Measurements from ENCODE around the gene SPATA13.

DNA sequence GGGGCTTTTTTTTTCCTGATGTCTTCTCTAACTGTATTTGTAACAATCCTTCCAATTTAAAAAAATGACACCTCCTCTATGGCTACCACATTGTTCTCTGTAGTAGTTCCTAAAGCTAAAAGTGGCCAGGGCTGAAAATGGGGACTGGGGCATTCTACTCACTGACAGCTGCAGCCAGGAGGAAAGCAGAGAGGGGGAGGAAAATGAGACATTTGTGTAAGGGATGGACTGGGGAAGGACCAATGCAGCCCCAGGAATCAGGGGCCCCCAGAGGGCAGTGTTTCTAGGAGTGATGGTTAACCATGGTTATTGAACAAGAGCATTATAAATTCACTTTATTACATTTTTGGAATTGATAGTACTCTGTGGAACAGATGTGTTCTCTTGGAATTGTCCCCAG is 114.5 kb downstream of the SPATA13 start:
- TF ChIP-seq, protein P1, sequence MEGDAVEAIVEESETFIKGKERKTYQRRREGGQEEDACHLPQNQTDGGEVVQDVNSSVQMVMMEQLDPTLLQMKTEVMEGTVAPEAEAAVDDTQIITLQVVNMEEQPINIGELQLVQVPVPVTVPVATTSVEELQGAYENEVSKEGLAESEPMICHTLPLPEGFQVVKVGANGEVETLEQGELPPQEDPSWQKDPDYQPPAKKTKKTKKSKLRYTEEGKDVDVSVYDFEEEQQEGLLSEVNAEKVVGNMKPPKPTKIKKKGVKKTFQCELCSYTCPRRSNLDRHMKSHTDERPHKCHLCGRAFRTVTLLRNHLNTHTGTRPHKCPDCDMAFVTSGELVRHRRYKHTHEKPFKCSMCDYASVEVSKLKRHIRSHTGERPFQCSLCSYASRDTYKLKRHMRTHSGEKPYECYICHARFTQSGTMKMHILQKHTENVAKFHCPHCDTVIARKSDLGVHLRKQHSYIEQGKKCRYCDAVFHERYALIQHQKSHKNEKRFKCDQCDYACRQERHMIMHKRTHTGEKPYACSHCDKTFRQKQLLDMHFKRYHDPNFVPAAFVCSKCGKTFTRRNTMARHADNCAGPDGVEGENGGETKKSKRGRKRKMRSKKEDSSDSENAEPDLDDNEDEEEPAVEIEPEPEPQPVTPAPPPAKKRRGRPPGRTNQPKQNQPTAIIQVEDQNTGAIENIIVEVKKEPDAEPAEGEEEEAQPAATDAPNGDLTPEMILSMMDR (conservative IDR thresholded peaks at IDR 0.05 in 1 of 2, IDR thresholded peaks at IDR 0.05 in 1 of 2; ENCODE audit: extremely low read depth in 1 of 2, insufficient read depth in 1 of 2, low read depth in 1 of 2, low read length in 2 of 2): no peak
- no peak for TF ChIP-seq EZH2 (IDR thresholded peaks at IDR 0.05; ENCODE audit: borderline replicate concordance, low read length)
